ENCODE results near the gene CACNA2D4.
"Not testable (repeated sequence)": the region's sequence is repeated elsewhere in the genome, so short reads cannot be mapped to it uniquely, and the experiment has no call there.

Gene CACNA2D4, protein sequence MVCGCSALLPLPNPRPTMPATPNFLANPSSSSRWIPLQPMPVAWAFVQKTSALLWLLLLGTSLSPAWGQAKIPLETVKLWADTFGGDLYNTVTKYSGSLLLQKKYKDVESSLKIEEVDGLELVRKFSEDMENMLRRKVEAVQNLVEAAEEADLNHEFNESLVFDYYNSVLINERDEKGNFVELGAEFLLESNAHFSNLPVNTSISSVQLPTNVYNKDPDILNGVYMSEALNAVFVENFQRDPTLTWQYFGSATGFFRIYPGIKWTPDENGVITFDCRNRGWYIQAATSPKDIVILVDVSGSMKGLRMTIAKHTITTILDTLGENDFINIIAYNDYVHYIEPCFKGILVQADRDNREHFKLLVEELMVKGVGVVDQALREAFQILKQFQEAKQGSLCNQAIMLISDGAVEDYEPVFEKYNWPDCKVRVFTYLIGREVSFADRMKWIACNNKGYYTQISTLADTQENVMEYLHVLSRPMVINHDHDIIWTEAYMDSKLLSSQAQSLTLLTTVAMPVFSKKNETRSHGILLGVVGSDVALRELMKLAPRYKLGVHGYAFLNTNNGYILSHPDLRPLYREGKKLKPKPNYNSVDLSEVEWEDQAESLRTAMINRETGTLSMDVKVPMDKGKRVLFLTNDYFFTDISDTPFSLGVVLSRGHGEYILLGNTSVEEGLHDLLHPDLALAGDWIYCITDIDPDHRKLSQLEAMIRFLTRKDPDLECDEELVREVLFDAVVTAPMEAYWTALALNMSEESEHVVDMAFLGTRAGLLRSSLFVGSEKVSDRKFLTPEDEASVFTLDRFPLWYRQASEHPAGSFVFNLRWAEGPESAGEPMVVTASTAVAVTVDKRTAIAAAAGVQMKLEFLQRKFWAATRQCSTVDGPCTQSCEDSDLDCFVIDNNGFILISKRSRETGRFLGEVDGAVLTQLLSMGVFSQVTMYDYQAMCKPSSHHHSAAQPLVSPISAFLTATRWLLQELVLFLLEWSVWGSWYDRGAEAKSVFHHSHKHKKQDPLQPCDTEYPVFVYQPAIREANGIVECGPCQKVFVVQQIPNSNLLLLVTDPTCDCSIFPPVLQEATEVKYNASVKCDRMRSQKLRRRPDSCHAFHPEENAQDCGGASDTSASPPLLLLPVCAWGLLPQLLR

DNA sequence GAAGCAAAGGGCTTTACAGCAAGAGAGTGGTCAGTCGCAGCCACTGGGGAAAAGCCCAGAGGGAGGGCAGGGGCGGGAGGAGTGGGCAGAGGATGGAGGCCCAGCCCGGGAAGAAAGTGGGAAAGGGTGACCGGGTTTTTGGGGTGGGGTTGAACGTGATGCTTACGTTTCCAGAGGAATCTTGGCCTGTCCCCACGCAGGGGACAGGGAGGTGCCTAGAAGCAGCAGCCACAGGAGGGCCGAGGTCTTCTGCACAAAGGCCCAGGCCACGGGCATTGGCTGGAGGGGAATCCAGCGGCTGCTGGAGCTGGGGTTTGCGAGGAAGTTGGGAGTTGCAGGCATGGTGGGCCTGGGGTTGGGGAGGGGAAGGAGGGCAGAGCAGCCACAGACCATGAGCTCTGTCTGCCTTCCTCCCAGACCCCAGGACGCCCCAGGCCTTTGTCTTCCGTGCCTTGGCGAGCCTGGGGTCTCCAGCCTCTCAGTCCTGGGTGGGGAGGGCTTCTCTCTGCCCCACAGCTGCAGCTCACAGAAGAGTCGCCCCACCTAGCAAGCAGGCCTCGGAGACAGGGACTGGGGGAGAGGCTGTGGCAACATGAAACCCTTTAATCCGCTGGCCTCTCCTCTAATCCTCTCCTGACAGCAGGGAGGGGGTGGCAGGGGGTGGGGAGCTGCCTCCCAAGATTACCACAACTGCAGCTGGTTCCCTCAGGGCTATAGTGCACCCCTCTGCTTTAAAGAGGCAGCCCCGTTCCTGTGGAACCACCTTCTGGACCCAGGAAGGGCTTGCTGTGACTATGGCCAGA, at the start of gene CACNA2D4:
TSS of gene CACNA2D4 (minus strand) at position 572 of the 803 bp plus-strand sequence. CDS start at position 393, 179 bp downstream.
- peak; percentile 85 for DNase-seq

DNA sequence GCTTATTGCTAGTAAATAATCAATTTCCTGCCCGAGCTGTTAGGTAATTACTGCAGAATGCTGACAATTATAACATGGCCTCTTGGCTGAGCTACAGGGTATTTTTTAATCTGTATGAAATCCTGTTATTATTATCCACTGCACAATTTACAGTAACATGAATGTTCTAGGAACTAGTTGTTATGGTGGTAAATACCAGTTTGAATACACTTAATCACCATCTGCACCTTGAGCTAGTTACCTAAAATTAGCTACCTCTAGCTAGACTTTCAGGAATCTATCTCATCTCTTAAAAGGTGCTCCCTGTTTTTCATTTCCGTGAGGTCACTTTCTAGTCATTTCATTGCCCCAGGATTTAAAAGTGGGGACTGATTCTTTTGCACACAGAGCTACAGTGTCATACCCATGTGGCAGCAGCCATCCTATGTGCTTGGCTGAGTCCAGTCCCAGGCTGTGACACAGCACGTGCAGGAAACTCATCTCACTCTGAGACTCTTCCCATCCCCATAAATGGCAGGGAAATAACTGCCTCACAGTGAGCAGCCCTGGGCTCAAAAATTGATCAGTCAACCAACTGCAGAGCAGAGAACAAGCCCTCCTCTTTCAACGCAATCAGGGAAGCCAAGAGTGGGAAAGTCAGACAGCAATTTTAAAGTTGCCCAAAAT, 48.2 kb upstream of the CACNA2D4 start:
- DNase-seq, result no peak

DNA sequence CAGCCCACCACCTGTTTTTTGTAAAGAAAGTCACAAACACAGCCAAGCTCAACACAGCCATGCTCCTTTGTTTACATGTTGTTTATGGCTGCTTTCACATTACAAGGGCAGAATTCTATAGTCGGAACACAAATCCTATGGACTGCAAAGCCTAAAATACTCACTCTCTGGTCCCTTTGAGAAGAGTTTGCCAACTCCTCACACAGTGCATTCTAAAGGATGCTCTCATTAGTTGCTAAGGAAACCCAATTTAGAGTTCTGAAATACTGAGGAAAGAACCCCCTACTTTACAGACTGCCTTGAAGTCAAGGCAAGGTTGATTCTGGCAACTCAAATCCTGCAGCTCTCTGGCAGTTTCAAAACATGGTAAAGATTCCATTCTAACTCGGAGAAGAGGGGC, 47.5 kb upstream of the CACNA2D4 start:
- no peak for DNase-seq

DNA sequence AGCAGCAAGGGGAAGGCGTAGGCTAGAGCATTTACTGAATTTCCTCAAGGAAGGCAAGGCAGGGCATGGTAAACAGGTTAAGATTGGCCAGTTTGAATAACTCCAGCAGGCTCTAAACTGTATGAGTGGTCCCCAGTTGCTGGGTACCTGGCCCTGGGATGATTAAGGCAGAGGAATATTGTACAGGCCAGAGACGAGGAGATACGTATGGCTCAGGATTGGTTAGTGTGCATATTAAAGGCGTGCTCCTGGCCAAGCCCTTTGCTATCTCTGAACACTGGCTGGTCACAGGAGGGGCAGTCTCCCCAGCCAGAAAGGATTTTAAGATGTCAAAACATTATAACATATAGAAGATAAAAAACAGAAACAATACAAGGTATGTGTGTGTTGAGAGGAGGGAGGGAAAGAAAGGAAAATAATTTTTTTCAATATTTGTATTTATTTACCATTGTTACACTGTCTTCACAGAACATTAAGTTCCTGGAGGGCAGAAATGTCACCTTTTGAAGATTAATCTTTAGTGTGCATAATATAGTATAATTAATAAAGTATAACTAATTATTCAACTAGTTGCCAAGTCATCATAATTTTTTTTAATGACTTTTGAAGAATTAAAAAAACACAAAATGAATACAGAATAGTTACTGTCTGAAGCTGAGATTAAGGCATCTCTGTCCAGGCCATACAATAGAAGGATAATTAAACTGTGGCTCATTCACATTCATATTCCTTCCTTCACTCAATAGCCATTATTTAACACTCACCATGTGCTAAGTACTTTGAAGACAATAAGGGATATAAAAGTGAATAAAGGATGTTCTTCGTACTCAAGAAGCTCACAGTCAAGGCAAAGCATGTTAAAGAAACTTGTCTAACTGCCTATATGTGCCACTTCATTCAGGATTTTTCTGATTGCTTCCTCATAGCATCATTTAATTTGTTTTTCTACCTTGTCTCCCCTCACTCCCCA, 43.9 kb upstream of the CACNA2D4 start:
- DNase-seq, result peak; percentile 43

DNA sequence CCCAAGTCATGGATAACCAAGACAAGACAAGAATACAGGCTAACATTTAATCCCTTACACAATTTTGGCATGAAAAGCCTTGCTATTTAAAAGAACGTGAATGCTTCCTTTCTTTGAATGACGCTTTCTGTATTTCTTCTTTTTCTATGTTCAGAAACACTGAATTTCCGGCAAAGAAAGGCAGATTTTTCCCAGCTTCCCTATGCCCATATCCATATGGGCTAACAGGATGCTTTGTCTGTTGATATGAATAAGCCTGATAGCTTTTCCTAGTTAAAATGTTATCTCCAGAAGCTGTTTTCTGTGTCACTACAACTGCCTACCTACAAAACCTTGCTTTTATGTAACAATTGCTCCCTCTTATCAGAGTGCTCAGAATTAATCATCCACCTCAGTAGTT, 38.3 kb upstream of the CACNA2D4 start:
- DNase-seq, result no peak

DNA sequence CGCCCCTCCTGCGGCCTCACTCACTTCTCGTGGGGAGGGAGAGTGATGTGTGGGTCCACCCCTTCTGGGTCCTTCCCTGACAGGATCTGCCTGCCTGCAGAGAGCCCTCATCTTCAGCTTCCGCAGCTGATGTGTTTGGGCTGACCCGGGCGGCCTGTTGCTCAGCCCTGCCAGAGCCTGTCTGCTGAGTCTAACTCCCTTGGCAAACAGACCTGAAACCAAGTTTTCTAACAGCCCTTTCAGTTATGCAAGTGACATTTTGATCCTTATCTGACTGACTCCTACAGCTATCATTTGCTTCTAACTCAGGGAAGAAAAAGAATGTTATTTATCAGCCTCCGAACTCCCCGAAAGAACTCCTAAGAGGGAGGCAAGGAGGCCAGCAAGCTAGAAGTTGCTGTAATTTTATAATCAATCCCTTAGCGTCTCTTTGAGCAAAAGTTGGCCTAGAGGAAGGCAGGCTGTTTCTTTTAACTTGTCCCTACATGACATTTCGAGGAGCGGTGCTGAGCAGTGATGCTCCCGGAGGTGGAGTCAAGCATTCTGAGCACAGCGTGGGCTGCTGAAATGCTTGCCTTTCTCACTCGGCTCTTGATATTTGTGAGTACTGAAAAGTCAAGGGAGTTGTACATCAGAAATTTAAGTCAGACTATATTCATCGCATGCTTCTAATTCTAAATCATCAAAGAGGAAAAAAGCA, 31.5 kb upstream of the CACNA2D4 start:
- peak; percentile 27 for DNase-seq

DNA sequence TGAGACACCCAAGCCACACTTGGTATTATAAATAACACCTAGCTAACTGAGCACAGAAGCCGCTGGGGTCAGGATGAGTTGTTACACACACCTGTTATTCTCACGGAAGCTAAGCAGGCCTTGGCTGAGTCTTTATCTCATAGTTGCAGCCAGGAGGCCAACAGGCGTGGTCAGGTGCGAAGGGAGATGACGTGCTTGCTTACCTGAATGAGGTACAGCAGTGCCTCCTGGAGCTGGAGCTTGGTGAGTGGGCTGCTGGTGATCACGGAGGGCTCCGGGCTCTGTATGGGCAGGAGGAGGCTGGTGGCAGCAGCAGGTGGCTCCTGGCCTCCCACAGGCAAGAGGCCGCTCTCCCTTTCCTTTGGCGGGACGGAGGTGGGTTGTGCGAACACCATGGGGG, 30.4 kb upstream of the CACNA2D4 start:
- DNase-seq, result no peak

DNA sequence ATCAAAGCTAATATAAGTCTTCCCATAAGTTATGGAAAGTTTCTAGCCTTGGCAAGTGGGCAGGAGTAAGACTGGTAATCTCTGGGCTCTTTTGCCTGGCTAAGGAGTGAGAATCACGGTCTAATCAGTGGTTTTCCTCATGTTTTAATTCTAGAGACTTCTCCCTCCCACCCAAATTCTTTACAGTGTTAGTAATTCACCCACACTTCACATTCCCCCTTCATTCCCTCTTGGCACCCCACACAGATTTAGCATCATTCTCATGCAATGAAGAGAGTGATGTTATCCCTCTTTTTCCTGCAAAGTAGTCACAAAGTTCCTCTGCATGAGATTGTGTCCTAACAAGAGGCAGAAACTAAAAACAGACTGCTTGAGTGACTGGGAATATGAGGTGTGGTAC, 28.6 kb upstream of the CACNA2D4 start:
- no peak for DNase-seq

DNA sequence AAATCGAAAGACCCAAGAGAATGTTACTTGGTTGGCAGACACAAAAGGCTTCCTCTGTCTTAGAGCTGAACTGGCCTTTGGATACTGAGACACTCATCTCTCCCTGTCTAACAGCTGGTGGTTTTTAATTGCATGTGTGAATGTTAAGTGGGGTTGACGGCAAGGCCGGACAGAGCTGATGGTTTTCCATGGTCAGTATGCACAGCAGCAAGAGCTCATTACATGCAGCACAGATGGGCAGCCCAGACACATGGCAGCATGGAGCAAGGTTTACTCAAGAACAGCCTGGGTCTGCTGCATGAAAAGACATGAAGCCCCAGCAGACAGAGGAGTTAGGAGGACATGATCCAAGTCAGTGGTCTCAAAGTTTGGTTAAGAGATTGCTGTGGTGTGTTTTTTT, 27.8 kb upstream of the CACNA2D4 start:
- no peak for DNase-seq

DNA sequence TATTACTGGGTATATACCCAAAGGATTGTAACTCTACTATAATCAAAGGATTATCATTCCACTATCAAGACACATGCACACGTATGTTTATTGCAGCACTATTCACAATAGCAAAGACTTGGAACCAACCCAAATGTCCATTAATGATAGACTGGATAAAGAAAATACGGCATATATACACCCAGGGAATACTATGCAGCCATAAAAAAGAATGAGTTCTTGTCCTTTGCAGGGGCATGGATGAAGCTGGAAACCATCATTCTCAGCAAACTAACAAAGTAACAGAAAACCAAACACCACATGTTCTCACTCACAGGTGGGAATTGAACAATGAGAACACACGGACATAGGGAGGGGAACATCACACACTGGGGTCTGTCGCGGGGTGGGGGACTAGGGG, 27.1 kb upstream of the CACNA2D4 start:
- DNase-seq, result not testable (repeated sequence)

DNA sequence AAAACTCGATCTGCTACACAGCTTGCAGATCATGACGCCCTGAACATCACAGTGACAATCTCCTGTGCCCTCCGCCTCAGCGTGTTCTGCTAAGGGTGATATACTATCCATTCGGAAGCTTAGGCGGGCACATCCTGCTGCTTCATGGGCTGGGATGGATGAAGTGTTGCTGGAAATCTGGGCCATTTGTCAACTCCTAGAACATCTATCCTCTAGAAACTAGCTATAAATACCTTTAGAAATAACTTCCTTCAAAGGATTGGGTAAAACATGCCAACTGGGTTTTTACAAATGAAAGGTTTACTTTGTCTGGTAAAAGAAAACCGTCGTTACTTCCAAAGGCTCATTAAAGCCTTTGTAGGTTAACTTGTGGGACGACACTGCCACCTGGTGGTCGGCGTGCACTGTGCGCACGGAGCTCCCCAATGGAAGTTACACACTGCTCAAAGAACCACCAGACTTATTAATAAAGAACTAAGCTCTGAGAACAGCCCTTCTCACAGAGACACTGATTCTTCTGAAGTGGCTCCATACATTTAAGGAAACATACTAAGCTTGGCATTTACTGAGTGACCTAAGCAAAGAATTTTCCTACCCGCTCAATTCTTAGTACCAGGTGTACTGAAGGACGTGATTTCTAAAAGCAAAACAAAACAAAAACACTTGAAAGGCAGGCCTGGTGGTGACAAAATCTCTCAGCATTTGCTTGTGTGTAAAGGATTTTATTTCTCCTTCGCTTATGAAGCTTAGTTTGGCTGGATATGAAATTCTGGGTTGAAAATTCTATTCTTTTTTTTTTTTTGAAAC, 21.6 kb upstream of the CACNA2D4 start:
- peak; percentile 89 for DNase-seq

DNA sequence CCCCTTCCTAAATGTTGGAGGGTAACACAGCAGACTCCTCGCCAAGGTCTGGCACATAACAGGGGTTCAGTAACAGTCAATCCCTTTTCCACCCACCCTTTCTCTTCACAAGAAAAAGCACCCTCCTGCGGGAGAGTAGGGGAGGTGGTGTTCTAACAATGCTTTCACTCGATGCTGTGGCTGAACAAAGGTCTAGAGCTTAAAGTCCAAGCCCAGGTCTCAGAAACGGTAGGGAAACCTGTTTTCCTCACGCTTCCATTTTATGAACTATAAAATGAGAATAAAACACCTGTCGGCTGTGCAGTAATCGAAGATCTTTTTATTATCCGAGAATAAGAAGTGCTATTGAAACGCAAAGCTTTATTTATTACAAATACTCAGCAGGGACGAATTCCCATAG, 20.9 kb upstream of the CACNA2D4 start:
- no peak for DNase-seq

DNA sequence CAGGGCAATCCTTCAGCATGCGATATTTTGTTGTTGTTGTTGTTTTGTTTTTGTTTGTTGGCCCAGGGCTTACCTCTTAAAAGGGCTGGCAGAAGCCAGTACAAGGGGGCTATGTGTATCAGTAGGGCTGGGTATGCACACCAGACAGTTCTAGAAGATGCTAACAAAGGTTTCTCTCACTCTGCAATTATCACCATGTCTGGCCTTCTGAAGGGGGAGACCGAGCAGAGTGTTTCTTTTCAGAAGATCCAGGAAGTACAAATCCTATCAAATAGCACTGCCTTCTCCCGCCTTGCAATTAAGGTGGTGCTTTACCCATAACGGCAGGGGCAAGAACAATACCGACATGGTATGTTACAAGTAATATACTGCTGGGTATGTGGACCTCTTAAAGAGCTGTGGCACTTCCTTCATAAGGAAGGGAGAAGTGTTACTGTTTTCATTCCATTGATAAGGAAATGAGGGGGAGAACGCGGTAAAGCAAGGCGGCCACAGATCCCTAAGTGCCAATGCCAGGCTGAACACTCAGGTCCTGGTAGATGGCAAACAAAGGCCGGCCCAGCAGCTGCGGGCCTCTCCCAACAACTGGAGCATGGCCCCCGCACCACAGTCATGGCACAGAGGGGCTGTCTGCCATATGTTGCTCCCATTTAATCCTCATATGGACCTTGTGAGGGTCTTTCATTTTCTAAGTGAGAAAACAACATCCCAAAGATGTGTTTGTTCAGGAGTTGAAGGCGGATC, 19.2 kb upstream of the CACNA2D4 start:
- DNase-seq, result no peak

DNA sequence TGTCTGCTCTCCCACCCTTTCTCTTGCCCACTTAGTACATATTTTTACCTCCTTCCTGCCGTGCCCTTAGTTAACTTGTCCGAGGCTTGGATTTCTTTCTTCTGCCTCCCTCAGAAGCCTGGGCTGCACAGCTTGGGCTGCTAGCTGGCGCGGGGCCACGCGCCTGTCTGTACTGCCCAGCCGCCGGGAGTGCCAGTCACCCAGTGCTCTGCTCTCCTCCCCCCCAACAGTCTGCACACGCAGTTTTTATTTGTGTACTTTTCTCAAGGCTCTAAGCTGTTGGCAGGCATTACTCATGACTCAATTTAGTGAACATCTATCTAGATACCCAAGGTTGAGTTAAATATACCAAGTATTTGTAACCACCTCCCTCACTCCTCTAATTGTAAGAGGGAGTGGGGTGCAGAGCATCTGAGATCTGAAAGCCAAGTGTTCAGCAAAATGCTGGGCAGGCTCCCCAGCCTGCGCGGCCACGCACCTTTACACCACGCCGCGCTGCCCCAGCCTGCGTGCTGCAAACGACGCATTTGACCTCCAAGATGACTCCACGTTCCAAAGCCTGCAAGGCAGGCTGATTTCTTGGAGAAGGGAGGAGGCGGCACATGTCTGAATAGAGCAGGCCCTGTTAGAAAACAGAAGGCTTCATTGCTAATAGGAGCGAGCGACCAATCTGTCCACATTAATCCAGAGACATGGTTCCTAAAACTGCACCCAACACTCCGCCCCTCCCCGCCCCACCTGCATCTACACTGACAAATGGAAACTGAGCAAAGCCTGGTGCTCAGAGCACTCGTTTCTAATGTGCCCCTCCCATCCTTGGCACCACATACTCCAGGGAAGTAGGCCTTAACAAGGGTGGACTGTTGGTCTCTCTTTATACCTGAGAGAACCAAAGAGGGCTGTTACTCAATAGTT, 18.2 kb upstream of the CACNA2D4 start:
- peak; percentile 72 for DNase-seq

DNA sequence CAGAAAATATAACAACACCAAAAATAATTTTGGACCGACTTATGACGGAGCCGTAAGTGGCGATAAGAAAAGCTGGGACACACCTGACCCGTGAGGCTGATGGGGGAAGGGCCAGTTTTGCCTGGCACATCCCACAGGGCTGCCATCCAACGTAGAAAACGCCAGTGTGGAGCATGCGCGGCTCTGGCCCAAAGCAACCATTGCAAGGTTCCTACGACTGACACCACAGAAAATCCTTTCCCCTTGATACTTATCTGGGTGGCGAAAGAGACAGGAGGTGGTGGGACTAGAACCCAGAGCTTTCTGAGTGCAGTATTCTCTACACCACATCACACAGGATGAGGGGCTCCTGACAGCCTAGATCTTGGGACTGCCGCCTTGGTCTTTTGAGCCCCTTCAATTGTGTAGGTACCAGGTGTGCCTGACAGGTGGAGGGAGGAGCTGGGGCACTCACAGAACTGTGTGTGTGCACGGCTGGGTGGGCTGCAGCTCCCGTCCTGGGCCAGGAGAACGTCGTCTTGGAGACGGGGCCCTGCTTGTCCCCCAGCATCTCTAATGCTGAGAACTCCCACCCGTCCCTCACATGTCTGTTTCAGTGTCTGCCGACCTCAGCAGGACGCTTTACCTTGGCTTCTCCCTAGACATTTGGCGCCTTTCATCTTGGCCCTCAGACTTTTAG, 17.4 kb upstream of the CACNA2D4 start:
- DNase-seq, result no peak

DNA sequence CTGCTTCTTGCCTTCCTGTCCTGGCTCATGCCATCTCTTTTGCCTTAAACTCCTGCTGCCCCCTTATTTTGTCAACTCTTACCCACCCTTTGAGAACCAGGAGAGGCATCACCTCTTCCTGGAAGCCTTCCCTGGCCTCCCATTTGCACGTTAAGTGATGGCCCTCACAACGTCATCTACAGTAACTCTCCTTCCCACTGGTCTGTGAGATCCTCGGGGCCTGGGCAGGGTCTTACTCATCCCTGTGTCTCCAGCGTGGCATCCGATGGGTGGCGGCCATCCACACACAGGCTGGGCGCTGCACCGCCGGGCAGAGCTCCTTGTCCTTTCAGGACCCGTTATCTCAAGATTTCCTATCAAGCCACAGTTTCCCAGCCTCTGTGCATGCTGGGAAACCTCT, 16.8 kb upstream of the CACNA2D4 start:
- no peak for DNase-seq

DNA sequence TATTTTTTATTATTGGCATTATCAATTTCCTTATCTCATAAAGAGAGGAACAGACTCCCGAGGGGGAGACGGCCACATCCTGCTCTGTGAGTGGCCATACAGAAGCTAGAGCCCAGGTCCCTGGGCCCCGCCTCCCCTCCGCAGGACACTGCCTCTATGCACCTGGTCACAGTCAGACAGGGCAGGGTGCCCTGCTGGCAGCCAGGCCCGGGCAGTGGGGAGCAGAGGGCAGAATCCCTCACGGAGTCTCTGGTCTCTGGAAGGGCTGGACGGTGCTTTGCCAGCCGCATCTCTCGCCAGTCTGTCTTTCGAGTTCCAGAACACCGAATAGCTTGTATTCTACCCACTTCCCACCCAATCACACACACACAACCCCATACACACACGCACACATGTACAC, 16.4 kb upstream of the CACNA2D4 start:
- no peak for DNase-seq

Data from hematopoietic multipotent progenitor cell treated with erythropoietin and hydrocortisone succinate and interleukin-3 and kit ligand, for 6 days (in vitro differentiated cells).